ENCODE data around the gene OMD.

OMD gene

DNA sequence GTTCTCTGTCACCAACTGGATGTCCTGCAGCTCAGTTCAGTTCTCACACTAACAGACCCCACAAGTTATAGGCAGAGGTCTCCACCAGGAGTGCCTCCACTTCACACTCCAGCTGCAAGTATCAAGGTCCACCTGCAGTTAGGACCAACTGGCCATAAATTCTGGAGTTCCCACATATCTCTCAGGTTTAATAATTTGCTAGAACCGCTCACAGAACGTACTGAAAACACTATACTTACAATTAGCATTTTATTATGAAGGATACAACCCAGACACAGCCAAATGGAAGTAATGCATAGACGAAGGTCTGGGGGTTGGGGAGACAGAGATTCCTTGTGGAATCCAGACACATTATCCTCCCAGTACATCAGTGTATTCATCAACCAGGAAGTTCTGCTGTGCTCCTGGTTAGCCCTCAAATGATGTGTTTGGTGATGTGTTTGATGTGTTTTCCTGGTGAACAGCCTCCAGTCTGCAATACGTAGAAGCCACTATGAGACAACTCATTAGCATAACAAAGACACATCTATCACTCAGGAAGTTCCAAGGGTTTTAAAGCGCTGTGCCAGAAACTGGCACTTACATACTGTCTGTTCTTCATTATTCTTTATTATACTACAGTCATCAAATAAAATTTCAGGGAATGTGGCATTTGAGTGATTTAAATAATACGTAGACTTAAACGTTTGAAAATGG lies 45.3 kb downstream of the OMD start:
- no peaks in the 10 kb centered on the region for H3K36me3 ChIP-seq (replicated peaks)
- no peaks in the 10 kb centered on the region for H3K27me3 ChIP-seq (replicated peaks)
- no peak overlapping the region for H3K4me3 ChIP-seq (ENCODE audit: low read depth, low read length)
- in situ Hi-C loops (cut with HindIII; ENCODE audit: low pct_ligation_motif_present, low sequenced_read_pairs): no loop called here
- TF ChIP-seq, protein P1, sequence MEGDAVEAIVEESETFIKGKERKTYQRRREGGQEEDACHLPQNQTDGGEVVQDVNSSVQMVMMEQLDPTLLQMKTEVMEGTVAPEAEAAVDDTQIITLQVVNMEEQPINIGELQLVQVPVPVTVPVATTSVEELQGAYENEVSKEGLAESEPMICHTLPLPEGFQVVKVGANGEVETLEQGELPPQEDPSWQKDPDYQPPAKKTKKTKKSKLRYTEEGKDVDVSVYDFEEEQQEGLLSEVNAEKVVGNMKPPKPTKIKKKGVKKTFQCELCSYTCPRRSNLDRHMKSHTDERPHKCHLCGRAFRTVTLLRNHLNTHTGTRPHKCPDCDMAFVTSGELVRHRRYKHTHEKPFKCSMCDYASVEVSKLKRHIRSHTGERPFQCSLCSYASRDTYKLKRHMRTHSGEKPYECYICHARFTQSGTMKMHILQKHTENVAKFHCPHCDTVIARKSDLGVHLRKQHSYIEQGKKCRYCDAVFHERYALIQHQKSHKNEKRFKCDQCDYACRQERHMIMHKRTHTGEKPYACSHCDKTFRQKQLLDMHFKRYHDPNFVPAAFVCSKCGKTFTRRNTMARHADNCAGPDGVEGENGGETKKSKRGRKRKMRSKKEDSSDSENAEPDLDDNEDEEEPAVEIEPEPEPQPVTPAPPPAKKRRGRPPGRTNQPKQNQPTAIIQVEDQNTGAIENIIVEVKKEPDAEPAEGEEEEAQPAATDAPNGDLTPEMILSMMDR (IDR thresholded peaks at IDR 0.05; ENCODE audit: low read depth, low read length, missing control alignments): no peak
- DNase-seq: peak; percentile 2
- no peak overlapping the region for H3K27ac ChIP-seq

- TF ChIP-seq, protein P1 (IDR thresholded peaks at IDR 0.05; ENCODE audit: low read depth, low read length, missing control alignments): no peak
- in situ Hi-C loops (cut with HindIII; ENCODE audit: low pct_ligation_motif_present, low sequenced_read_pairs): no loop called here
- H3K27ac ChIP-seq: no peak overlapping the region
- no peak overlapping the region for H3K4me3 ChIP-seq (ENCODE audit: low read depth, low read length)
- H3K27me3 ChIP-seq (replicated peaks): no peaks in the 10 kb centered on the region
- DNase-seq: no peak
- no peaks in the 10 kb centered on the region for H3K36me3 ChIP-seq (replicated peaks)
Measured at GRCh38 chr9:92377876-92378275, 46.4 kb downstream of the OMD start.

DNA sequence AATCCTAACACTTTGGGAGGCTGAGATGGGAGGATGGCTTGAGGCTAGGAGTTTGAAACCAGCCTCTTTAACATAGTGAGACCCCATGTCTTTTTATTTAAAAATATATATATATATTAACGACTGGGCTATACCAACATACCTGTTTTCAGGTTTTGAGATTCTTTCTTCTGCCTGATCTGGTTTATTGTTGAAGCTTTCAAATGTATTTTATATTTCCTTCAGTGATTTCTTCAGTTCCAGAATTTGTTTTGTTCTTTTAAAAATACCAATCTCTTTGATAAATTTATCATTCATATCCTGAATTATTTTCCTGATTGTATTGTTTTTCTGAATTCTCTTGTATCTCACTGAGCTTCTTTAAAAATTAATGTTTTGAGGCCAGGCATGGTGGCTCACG lies 51.1 kb downstream of the OMD start:
- no peaks in the 10 kb centered on the region for H3K36me3 ChIP-seq (replicated peaks)
- no peak overlapping the region for H3K27ac ChIP-seq
- no peak overlapping the region for H3K4me3 ChIP-seq (ENCODE audit: low read depth, low read length)
- H3K27me3 ChIP-seq (replicated peaks): no peaks in the 10 kb centered on the region
- DNase-seq: no peak
- TF ChIP-seq, protein P1 (IDR thresholded peaks at IDR 0.05; ENCODE audit: low read depth, low read length, missing control alignments): no peak
- in situ Hi-C loops (cut with HindIII; ENCODE audit: low pct_ligation_motif_present, low sequenced_read_pairs): no loop called here

GRCh38 chr9:92369075-92369474 lies 55.2 kb downstream of the OMD start:
- no peaks in the 10 kb centered on the region for H3K36me3 ChIP-seq (replicated peaks)
- TF ChIP-seq, protein P1 (IDR thresholded peaks at IDR 0.05; ENCODE audit: low read depth, low read length, missing control alignments): no peak
- H3K4me3 ChIP-seq (ENCODE audit: low read depth, low read length): no peak overlapping the region
- in situ Hi-C loops (cut with HindIII; ENCODE audit: low pct_ligation_motif_present, low sequenced_read_pairs): no loop called here
- no peak for DNase-seq
- no peak overlapping the region for H3K27ac ChIP-seq
- no peaks in the 10 kb centered on the region for H3K27me3 ChIP-seq (replicated peaks)

All from brain microvascular endothelial cell (primary cell).